Measurements from ENCODE around the gene ARHGAP23. TPM values are rescaled to one million over a fixed set of nuclear protein-coding genes. Genes with fewer than 3 reads are reported as not detected.

The ARHGAP23 gene
- total and polyA plus RNA-seq, 4 donors, result 18.3 to 91.7 (median 39.2) TPM

GRCh38 chr17:38456031-38456815 lies 28.0 kb downstream of the ARHGAP23 start:
- TF ChIP-seq CTCF (IDR thresholded peaks at IDR 0.05; ENCODE audit: control extremely low read depth, extremely low read depth), result no peak
- Histone ChIP-seq H3K9ac (ENCODE audit: insufficient read depth in 1 of 2, low read length in 2 of 2) (no peak overlapping the region), H3K4me3 (no peak overlapping the region), H3K4me1 (ENCODE audit: control insufficient read depth in 5 of 5, insufficient read depth in 5 of 5, low read length in 5 of 5) (peaks cover 7 to 47% (median 23%) of the 10 kb centered on the region in 5 donors), H3K27ac (ENCODE audit: low read depth in 1 of 2, low read length in 1 of 2) (peak overlapping the region; percentile 2 to 81), H3K36me3 (ENCODE audit: control insufficient read depth in 4 of 4, insufficient read depth in 4 of 4, low read length in 4 of 4) (peaks cover 0 to 18% (median 4%) of the 10 kb centered on the region in 4 donors), H3K27me3 (ENCODE audit: control insufficient read depth in 3 of 3, insufficient read depth in 3 of 3, low read length in 2 of 3) (no peaks in the 10 kb centered on the region), H3K9me3 (ENCODE audit: control insufficient read depth in 4 of 4, insufficient read depth in 3 of 4, low read length in 3 of 4) (no peaks in the 10 kb centered on the region)
- ATAC-seq (ENCODE audit: insufficient read depth, low FRiP score) (no peak), DNase-seq (no peak)
- 74 to 81% methylated on average over 9 of the region's 9 CpGs for WGBS, 2 donors

GRCh38 chr17:38457577-38458371 lies 29.5 kb downstream of the ARHGAP23 start:
- no peak for ATAC-seq (ENCODE audit: insufficient read depth, low FRiP score)
- WGBS, 2 donors, result 91 to 96% methylated on average over 18 of the region's 18 CpGs

GRCh38 chr17:38458521-38458920 lies 30.3 kb downstream of the ARHGAP23 start:
- peaks cover 3 to 26% (median 12%) of the 10 kb centered on the region in 4 donors for H3K36me3 ChIP-seq (ENCODE audit: control insufficient read depth in 4 of 4, insufficient read depth in 4 of 4, low read length in 4 of 4)
- no peaks in the 10 kb centered on the region for H3K9me3 ChIP-seq (ENCODE audit: control insufficient read depth in 4 of 4, insufficient read depth in 3 of 4, low read length in 3 of 4)
- peaks cover 7 to 27% (median 10%) of the 10 kb centered on the region in 5 donors for H3K4me1 ChIP-seq (ENCODE audit: control insufficient read depth in 5 of 5, insufficient read depth in 5 of 5, low read length in 5 of 5)
- H3K4me3 ChIP-seq, result no peak overlapping the region
- ATAC-seq (ENCODE audit: insufficient read depth, low FRiP score) (no peak), DNase-seq (no peak)
- no peak overlapping the region for H3K9ac ChIP-seq (ENCODE audit: insufficient read depth in 1 of 2, low read length in 2 of 2)
- no peaks in the 10 kb centered on the region for H3K27me3 ChIP-seq (ENCODE audit: control insufficient read depth in 3 of 3, insufficient read depth in 3 of 3, low read length in 2 of 3)
- 92 to 98% methylated on average over 6 of the region's 6 CpGs for WGBS, 2 donors
- no peak overlapping the region for H3K27ac ChIP-seq (ENCODE audit: low read depth in 1 of 2, low read length in 1 of 2)
- TF ChIP-seq CTCF (IDR thresholded peaks at IDR 0.05; ENCODE audit: control extremely low read depth, extremely low read depth), result no peak

More at GRCh38 chr17:38457577-38458371, 29.5 kb downstream of the ARHGAP23 start:
- Histone ChIP-seq H3K4me1 (ENCODE audit: control insufficient read depth in 5 of 5, insufficient read depth in 5 of 5, low read length in 5 of 5) (peaks cover 7 to 32% (median 16%) of the 10 kb centered on the region in 5 donors), H3K36me3 (ENCODE audit: control insufficient read depth in 4 of 4, insufficient read depth in 4 of 4, low read length in 4 of 4) (peaks cover 0 to 21% (median 7%) of the 10 kb centered on the region in 4 donors), H3K4me3 (no peak overlapping the region), H3K27me3 (ENCODE audit: control insufficient read depth in 3 of 3, insufficient read depth in 3 of 3, low read length in 2 of 3) (no peaks in the 10 kb centered on the region), H3K27ac (ENCODE audit: low read depth in 1 of 2, low read length in 1 of 2) (no peak overlapping the region), H3K9me3 (ENCODE audit: control insufficient read depth in 4 of 4, insufficient read depth in 3 of 4, low read length in 3 of 4) (no peaks in the 10 kb centered on the region), H3K9ac (ENCODE audit: insufficient read depth in 1 of 2, low read length in 2 of 2) (peak overlapping the region in 1 of 2 donors; percentile 7)
- no peak for DNase-seq
- TF ChIP-seq CTCF (IDR thresholded peaks at IDR 0.05; ENCODE audit: control extremely low read depth, extremely low read depth), result no peak
